HG02840 (cell line): ENCODE results near the gene ARHGEF16.

ENCODE experiments used
- ATAC-seq: cut with Tn5 transposase; IDR thresholded peaks from one replicate; pipeline ENCODE4 v1.9.1; 2021; ENCODE audit warnings: mild to moderate bottlenecking, moderate library complexity, moderate number of reproducible peaks; ENCODE audit not compliant: unreplicated experiment, low FRiP score

The ARHGEF16 gene

DNA sequence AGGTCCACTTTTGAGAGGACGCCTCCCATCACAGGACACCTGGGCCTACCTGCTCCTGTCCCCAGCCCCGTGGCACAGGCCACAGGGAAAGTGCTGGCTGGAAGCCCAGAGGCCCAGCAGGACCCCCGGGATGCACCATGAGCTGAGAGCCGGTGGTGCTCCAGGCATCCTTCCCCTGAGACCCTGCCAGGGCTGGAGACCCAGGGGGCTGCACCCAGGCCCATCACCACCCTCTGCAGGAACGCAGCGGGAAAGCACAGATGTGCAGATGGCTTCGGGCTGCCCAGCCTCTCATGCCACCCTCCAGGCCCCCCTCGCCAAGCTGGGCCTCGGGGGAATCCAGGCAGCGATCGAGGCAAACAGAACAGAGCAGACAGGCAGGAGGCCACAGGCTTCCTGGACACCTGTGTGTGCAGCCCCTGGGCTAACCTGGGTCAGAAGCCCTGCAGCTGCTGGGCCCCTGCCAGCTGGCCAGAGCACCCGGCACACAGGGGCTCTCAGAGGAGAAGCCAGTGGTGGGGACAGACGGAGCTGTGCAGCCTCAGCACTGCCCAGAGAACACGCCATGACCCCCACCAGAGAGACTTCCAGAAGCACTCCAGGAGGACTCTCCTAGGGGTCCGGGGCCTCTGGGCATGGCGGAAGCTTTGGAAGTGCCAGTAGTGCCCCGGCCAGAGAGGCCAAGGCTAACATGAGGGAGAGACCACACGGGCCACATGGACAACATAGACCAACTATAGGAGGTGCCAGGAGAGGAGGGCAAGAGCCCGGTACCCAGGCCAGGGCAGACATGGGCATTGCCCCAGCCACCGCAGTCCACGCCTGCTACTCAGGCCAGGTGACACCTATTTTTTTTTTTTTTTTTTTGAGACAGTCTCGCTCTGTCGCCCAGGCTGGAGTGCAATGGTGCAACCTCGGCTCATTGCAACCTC lies 71.4 kb downstream of the ARHGEF16 start:
- no peak for ATAC-seq

DNA sequence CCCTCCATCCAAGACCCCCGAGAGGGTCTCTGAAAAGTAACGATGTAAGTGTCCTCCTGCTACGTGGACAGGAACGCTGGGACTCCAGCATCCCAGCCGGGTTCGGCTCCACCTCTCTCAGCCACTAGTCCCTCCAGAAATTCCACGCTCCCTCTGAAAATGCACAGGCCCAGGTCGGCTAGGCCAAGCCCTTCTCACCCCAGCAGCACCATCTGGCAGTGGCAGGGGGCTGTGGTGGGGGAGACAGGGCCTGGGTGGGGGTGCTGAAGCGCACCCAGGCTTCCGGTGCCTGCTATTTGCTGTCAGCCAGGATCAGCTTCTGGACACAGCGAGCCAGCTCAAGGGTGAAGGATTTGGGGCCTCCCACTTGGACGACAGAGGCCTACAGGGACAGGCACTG lies 73.3 kb downstream of the ARHGEF16 start:
- no peak for ATAC-seq

DNA sequence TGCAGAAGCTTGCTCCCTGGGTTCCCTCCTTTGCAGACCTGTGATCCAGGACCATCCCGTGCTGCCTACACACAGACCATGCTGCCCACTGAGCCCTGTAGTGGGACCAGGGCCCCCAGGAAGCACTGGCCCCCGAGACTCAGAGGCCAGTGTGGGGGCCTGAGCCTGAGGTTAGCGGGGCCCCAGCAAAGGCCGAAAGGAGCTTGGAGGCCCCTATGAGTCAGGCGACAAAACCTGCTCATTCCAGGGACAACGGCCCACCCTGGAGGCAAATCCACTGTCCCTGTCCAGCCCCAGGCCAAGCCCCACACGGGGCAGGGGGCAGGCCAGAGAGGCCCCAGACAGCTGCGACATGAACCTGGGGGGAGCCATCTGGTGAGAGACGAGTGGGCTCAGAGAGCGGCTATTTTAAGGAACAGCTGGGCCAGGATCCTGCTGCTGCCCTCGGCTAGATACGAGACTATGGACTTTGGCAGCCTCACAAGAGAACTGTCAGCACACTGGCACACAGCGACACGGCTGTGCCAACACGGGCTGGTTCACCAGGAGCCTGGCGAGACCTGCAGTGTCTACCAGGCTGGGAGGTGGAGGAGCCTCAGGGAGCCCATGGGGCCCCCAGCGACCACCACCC lies 74.7 kb downstream of the ARHGEF16 start:
- no peak for ATAC-seq

- ATAC-seq: no peak
These were observed 75.8 kb downstream of the ARHGEF16 start for GRCh38 chr1:3530086-3530925.
